ENCODE measurements around the gene SLCO3A1. TPM values are rescaled to one million over a fixed set of nuclear protein-coding genes. Genes with fewer than 3 reads are reported as not detected.

The SLCO3A1 gene
- total and polyA plus RNA-seq, 2 of the 8 experiments (the other 6 are each of a cell fraction or from before 2014, with no cell fraction given), result 15.1 to 20.4 TPM

- H2BK20ac ChIP-seq (ENCODE audit: low read length), result no peak overlapping the region; the same call in 1 of the 2 replicates
- H3K79me1 ChIP-seq (ENCODE audit: low read depth, low read length), result no peaks in the 10 kb centered on the region
- H2AFZ ChIP-seq (ENCODE audit: low read length), result no peak overlapping the region
Observed at GRCh38 chr15:91966194-91966552, 112.7 kb downstream of the SLCO3A1 start.

More at GRCh38 chr15:91966194-91966552, 112.7 kb downstream of the SLCO3A1 start:
- Histone ChIP-seq H3K4me2 (ENCODE audit: insufficient read depth in 1 of 2, low read depth in 2 of 2, low read length in 2 of 2) (no peak overlapping the region), H3K27ac (ENCODE audit: low read depth, low read length) (no peak overlapping the region), H4K91ac (replicated peaks; ENCODE audit: insufficient read length, low read length) (no peak overlapping the region), H3K18ac (ENCODE audit: extremely low read depth, low read length) (no peak overlapping the region), H3K56ac (replicated peaks; ENCODE audit: insufficient read length, low read depth, low read length) (no peak overlapping the region), H4K8ac (ENCODE audit: extremely low read depth, insufficient read depth, low read length) (no peak overlapping the region), H2BK5ac (ENCODE audit: low read depth, low read length) (no peak overlapping the region), H2BK15ac (ENCODE audit: low read length) (no peak overlapping the region), H3K9ac (replicated peaks in 1 of 4; ENCODE audit: extremely low read depth in 1 of 4, low read depth in 3 of 4, low read length in 3 of 4) (no peak overlapping the region), H2BK12ac (ENCODE audit: low read depth, low read length) (no peak overlapping the region), H3K4me1 (replicated peaks in 1 of 4; ENCODE audit: control insufficient read depth in 3 of 4, insufficient read depth in 4 of 4, low read length in 3 of 4) (peaks cover 0 to 4% (median 2%) of the 10 kb centered on the region in 4 experiments; a peak in 5 of 7 replicates), H3K79me2 (ENCODE audit: control insufficient read depth in 1 of 2, insufficient read depth in 2 of 2, low read length in 2 of 2) (no peaks in the 10 kb centered on the region), H3K14ac (ENCODE audit: insufficient read length) (no peak overlapping the region), H3K4ac (replicated peaks; ENCODE audit: insufficient read length, low read depth, low read length) (no peak overlapping the region), H4K20me1 (replicated peaks in 1 of 2; ENCODE audit: control insufficient read depth in 1 of 2, insufficient read depth in 2 of 2, low read length in 2 of 2) (no peaks in the 10 kb centered on the region), H2AK5ac (ENCODE audit: low read depth, low read length) (no peak overlapping the region), H3K36me3 (ENCODE audit: control insufficient read depth in 2 of 4, insufficient read depth in 4 of 4, low read length in 3 of 4) (no peaks in the 10 kb centered on the region), H4K5ac (ENCODE audit: insufficient read length, low read depth, low read length) (no peak overlapping the region), H3K23me2 (ENCODE audit: low read depth, low read length) (no peaks in the 10 kb centered on the region), H3K27me3 (replicated peaks in 1 of 4; ENCODE audit: control insufficient read depth in 3 of 4, extremely low read depth in 1 of 4, insufficient read depth in 3 of 4, low read length in 3 of 4) (no peaks in the 10 kb centered on the region), H2BK120ac (replicated peaks; ENCODE audit: low read depth, low read length) (no peak overlapping the region), H3K9me3 (ENCODE audit: insufficient read depth in 2 of 2, low read depth in 1 of 2, low read length in 1 of 2) (no peaks in the 10 kb centered on the region), H3K23ac (ENCODE audit: insufficient read length) (no peak overlapping the region), H3K4me3 (ENCODE audit: extremely low read depth in 1 of 4, insufficient read depth in 2 of 4, low read depth in 3 of 4, low read length in 4 of 4) (no peak overlapping the region)
- 91% methylated on average over 6 of the region's 6 CpGs; no CpG with 5 or more reads in 1 of the 2 experiments for WGBS, 2 experiments (ENCODE audit: extremely low coverage in 1 of 2, insufficient coverage in 1 of 2, insufficient read length in 1 of 2, insufficient replicate concordance in 2 of 2, low coverage in 1 of 2, low lambda C conversion rate in 2 of 2, missing lambda C conversion rate in 1 of 2)
- CTCF ChIA-PET (ENCODE audit: partially characterized antibody), result interaction anchor here (0.7 to 1.5 kb wide), 7 partner anchors 9 to 39 kb away, joined by 3 read pairs; no protein-coding TSS in a partner anchor
- TF ChIP-seq ASH2L (IDR thresholded peaks at IDR 0.05; ENCODE audit: low read length) (no peak), E2F6 (IDR thresholded peaks at IDR 0.05) (no peak), KDM5A (IDR thresholded peaks at IDR 0.05; ENCODE audit: low read length) (no peak), MAX (IDR thresholded peaks at IDR 0.05) (no peak), POLR2AphosphoS5 (IDR thresholded peaks at IDR 0.05; ENCODE audit: low read depth, low read length) (no peak)
- POLR2A ChIA-PET (ENCODE audit: partially characterized antibody), result no interaction called here
- no peak for DNase-seq (ENCODE audit: low read depth in 1 of 2, low spot score in 2 of 2)
- FAIRE-seq, result no peak
